Thyroid gland (tissue), 4 donors: Measurements from ENCODE around the gene RFX4.

ENCODE experiments used
- CTCF ChIP-seq, 6 experiments: fragments of 200-600 bp in 3 of 6; fragments of 450-650 bp in 3 of 6; sonication (generic) in 3 of 6; IDR thresholded peaks; one replicate each; pipeline ENCODE4 v1.5.1; 2016 to 2019; ENCODE audit warnings: antibody characterized with exemption in 6 of 6, mild to moderate bottlenecking in 2 of 6, inconsistent platforms in 1 of 6, moderate library complexity in 1 of 6
- POLR2A ChIP-seq, 2 donors: fragments of 450-650 bp; IDR thresholded peaks; one replicate each; pipeline ENCODE4 v1.6.1; 2017; ENCODE audit warnings: antibody characterized with exemption in 2 of 2, mild to moderate bottlenecking in 2 of 2, moderate library complexity in 1 of 2

GRCh38 chr12:106673141-106673540 is 90.3 kb downstream of the RFX4 start:
- no peak for TF ChIP-seq CTCF (IDR thresholded peaks at IDR 0.05)
- TF ChIP-seq POLR2A (IDR thresholded peaks at IDR 0.05) = no peak
